Aorta (tissue), 5 donors: ENCODE results near the gene ZNF275. TPM values are rescaled to one million over a fixed set of nuclear protein-coding genes. Genes with fewer than 3 reads are reported as not detected.

Source experiments
- ATAC-seq: fragments of 200-7000 bp; cut with Tn5 transposase; one replicate; pipeline ENCODE4 v1.9.1; 2022; ENCODE audit warnings: moderate library complexity; ENCODE audit not compliant: low FRiP score
- DNase-seq, 2 donors: peaks; one replicate each; pipeline ENCODE4 v3.0.0-alpha.2; 2020
- H3K27ac ChIP-seq, 2 donors: one replicate each; pipeline ENCODE4 v1.5.1; 2013; ENCODE audit warnings: low read length in 2 of 2, mild to moderate bottlenecking in 2 of 2, moderate library complexity in 2 of 2, control low read depth in 1 of 2, inconsistent platforms in 1 of 2, low read depth in 1 of 2
- H3K27me3 ChIP-seq, 2 donors: one replicate each; pipeline ENCODE4 v1.6.1; 2013; ENCODE audit warnings: control low read depth in 1 of 2, low read length in 1 of 2, mild to moderate bottlenecking in 1 of 2, moderate library complexity in 1 of 2; ENCODE audit not compliant: insufficient read depth in 2 of 2, control insufficient read depth in 1 of 2
- H3K36me3 ChIP-seq, 2 donors: one replicate each; pipeline ENCODE4 v1.6.1; 2013; ENCODE audit warnings: control low read depth in 1 of 2, low read length in 1 of 2, mild to moderate bottlenecking in 1 of 2; ENCODE audit not compliant: insufficient read depth in 2 of 2, control insufficient read depth in 1 of 2
- H3K4me1 ChIP-seq, 2 donors: one replicate each; pipeline ENCODE4 v1.6.1; 2013; ENCODE audit warnings: low read length in 2 of 2, control low read depth in 1 of 2, mild to moderate bottlenecking in 1 of 2, moderate library complexity in 1 of 2; ENCODE audit not compliant: insufficient read depth in 2 of 2, control insufficient read depth in 1 of 2
- H3K4me3 ChIP-seq, 2 donors: one replicate each; pipeline ENCODE4 v1.5.1; 2013; ENCODE audit warnings: low read length in 2 of 2, control low read depth in 1 of 2, mild to moderate bottlenecking in 1 of 2
- H3K9me3 ChIP-seq: one replicate; pipeline ENCODE4 v1.6.1; 2013; ENCODE audit warnings: mild to moderate bottlenecking, low read length; ENCODE audit not compliant: control insufficient read depth
- WGBS, 2 donors: extraction: QIAGEN DNeasy Blood & Tissue Kit; methylation state at CpG; one replicate each; pipeline ENCODE4 v1.1.7; 2013; 5-methylcytosine and 5-hydroxymethylcytosine counted together
- intact Hi-C, 2 donors: fragments of 100-400 bp; cut with DNase I; formaldehyde crosslinking; loops; one replicate each; pipeline versions ENCODE4 v1.14.2 to v1.15.0; 2022
- polyA plus RNA-seq, 2 donors: library from polyadenylated mRNA; stranded (reverse); fragments of 200-250 nt; gene quantifications; one replicate each; pipeline ENCODE4 v1.2.3, GENCODE V29; 2013
- total RNA-seq, 2 donors: library from RNA; stranded (reverse); fragmentation: NEBNext Ultra II Directional; extraction: Animal tissue kit (Norgen Biotek cat#: 25700); gene quantifications; one replicate each; pipeline ENCODE4 v1.2.1, GENCODE V29; 2021
- donor health status: healthy with polysubstance abuse.
- donor health status: Bipolar disorder and iron deficiency.
- donor health status: DM: no; HTN: no; CAD: no.
- donor health status: DM: no; HTN: no; CAD: no.
- donor health status: DM: yes; HTN: yes; CAD: no.

Gene ZNF275
- total and polyA plus RNA-seq, 4 donors, result 2.6 to 13.7 (median 7.4) TPM

DNA sequence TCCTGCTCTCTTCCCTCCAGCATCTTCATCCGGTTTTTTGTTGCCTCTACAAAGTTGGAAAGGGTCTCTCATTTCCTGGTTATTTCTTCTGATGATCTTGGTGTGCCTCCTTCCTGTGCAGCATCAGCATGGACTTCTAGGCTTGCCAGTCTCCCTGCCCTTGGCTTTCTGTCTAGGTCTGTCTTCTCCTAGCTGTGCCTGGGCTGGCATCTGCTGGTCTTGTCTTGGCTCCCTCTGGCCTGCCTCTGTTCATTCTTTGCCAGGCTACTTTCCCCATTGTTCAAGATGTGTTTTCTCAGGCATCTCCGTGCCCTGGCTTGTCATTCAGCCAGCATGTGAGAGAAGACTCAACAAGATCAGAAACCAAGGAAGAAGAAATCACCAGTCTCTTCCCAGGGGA, 9.7 kb downstream of the ZNF275 start:
- Histone ChIP-seq H3K4me3 (no peak overlapping the region), H3K4me1 (no peaks in the 10 kb centered on the region), H3K36me3 (no peaks in the 10 kb centered on the region), H3K27ac (no peak overlapping the region), H3K27me3 (no peaks in the 10 kb centered on the region), H3K9me3 (no peaks in the 10 kb centered on the region)
- DNase-seq, result no peak
- intact Hi-C loops, result no loop called here
- ATAC-seq, result no peak
- 71% methylated on average over 2 of the region's 2 CpGs for WGBS, 2 donors

- ATAC-seq (no peak), DNase-seq (no peak)
- Histone ChIP-seq H3K36me3 (peaks cover 0 to 4% of the 10 kb centered on the region in 2 donors), H3K27ac (no peak overlapping the region), H3K4me3 (no peak overlapping the region), H3K9me3 (no peaks in the 10 kb centered on the region), H3K27me3 (no peaks in the 10 kb centered on the region), H3K4me1 (no peaks in the 10 kb centered on the region)
- 95 to 98% methylated on average over 38 of the region's 38 CpGs for WGBS, 2 donors
- intact Hi-C loops, result no loop called here
Measured at GRCh38 chrX:153347530-153347929, 13.6 kb downstream of the ZNF275 start.

DNA sequence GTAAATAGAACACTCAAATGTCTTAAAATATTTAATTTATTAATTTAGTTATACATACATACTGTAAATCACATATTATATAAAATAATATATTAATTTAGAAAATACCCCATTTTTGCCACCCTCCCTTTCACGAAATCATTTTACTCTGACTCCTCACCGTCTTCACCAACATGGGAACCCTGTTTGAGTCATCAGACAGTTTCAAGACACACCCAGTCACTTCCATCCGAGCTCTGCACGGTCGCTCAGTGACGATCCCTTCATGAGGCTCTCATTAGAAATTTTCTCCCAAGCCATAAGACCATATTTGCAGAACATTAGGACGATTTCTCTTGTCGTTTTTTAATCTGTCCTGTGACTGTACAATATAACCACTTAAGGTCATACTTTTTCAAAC, 14.5 kb downstream of the ZNF275 start:
- 84 to 95% methylated on average over 8 of the region's 8 CpGs for WGBS, 2 donors
- H3K36me3 ChIP-seq, result peaks cover 0 to 4% of the 10 kb centered on the region in 2 donors
- ATAC-seq (no peak), DNase-seq (no peak)
- intact Hi-C loops, result no loop called here
- H3K27ac ChIP-seq, result no peak overlapping the region
- H3K9me3 ChIP-seq, result no peaks in the 10 kb centered on the region
- H3K4me3 ChIP-seq, result no peak overlapping the region
- H3K4me1 ChIP-seq, result no peaks in the 10 kb centered on the region
- H3K27me3 ChIP-seq, result no peaks in the 10 kb centered on the region

GRCh38 chrX:153349952-153350351, 16.0 kb downstream of the ZNF275 start:
- H3K27ac ChIP-seq, result no peak overlapping the region
- intact Hi-C loops, result no loop called here
- DNase-seq (no peak), ATAC-seq (no peak)
- H3K27me3 ChIP-seq, result no peaks in the 10 kb centered on the region
- H3K36me3 ChIP-seq, result peaks cover 0 to 4% of the 10 kb centered on the region in 2 donors
- H3K4me1 ChIP-seq, result no peaks in the 10 kb centered on the region
- 86 to 94% methylated on average over 5 of the region's 5 CpGs for WGBS, 2 donors
- no peaks in the 10 kb centered on the region for H3K9me3 ChIP-seq
- no peak overlapping the region for H3K4me3 ChIP-seq

GRCh38 chrX:153351981-153352380, 18.0 kb downstream of the ZNF275 start:
- no peak for ATAC-seq
- Histone ChIP-seq H3K27me3 (no peaks in the 10 kb centered on the region), H3K4me1 (no peaks in the 10 kb centered on the region), H3K36me3 (peaks cover 0 to 4% of the 10 kb centered on the region in 2 donors), H3K4me3 (no peak overlapping the region), H3K27ac (no peak overlapping the region), H3K9me3 (no peaks in the 10 kb centered on the region)
- WGBS, 2 donors, result 83 to 97% methylated on average over 8 of the region's 8 CpGs
- DNase-seq, result no peak
- intact Hi-C loops, result no loop called here

DNA sequence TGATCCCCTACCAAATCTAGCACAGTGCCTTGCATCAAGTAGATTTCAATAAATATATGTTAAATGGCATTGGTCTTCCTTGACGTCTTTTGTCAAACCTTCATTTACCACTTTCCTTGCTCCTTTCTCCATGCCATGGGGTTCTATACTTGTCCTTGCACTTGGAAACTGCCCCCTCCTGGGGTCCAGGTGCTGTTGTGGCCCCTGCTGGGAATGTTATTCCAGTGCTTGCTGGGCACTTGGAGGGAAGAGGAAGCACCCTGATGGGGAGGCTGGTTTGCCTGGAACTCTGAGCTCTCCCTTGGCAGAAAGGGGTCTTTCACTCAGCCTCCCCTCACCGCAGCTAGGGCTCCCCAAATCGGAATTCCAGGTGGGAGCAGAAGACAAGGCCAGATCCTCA, 18.9 kb downstream of the ZNF275 start:
- DNase-seq (no peak), ATAC-seq (no peak)
- Histone ChIP-seq H3K27me3 (no peaks in the 10 kb centered on the region), H3K9me3 (no peaks in the 10 kb centered on the region), H3K4me1 (no peaks in the 10 kb centered on the region), H3K4me3 (no peak overlapping the region), H3K36me3 (peaks cover 0 to 4% of the 10 kb centered on the region in 2 donors), H3K27ac (no peak overlapping the region)
- intact Hi-C loops, result no loop called here
- 69 to 80% methylated on average over 3 of the region's 3 CpGs for WGBS, 2 donors

- Histone ChIP-seq H3K27me3 (no peaks in the 10 kb centered on the region), H3K36me3 (peaks cover 0 to 4% of the 10 kb centered on the region in 2 donors), H3K9me3 (no peaks in the 10 kb centered on the region), H3K27ac (no peak overlapping the region), H3K4me3 (no peak overlapping the region), H3K4me1 (no peaks in the 10 kb centered on the region)
- ATAC-seq (peak; percentile 21), DNase-seq (no peak)
- WGBS, 2 donors, result 69 to 70% methylated on average over 12 of the region's 12 CpGs
- intact Hi-C loops, result no loop called here
Measured at GRCh38 chrX:153353416-153353815, 19.5 kb downstream of the ZNF275 start.

GRCh38 chrX:153357877-153358276, 23.9 kb downstream of the ZNF275 start:
- 95 to 98% methylated on average over 1 of the region's 1 CpG for WGBS, 2 donors
- intact Hi-C loops, result no loop called here

DNA sequence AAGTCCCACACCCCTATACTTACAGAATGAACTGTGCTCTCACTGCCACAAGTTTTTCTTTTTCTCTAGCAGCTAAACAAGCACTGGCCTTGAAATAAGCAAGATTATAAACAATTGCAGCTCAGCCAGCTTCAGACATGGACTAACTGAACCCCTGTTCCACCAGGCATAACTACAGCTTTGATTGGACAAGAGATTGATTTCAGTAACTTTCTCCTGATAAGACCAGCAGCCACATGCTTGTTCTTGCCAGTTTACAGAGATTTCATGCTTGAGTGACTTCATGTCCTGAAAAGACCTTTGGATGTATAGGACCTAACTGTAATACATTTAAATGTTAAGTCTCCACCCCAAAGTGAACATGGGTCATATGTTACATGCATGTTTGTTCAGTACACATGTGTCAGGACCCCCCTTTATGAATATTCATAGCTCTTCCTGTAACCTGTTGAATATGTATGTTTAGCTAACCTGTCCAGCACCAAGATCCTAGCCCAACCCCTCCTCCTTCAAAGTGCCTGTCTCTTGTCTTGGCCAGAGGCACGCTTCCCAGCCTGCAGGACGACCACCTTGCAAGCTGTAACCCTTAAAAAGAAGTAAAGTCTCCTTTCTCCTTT, 27.9 kb downstream of the ZNF275 start:
- Histone ChIP-seq H3K4me1 (no peaks in the 10 kb centered on the region), H3K27ac (no peak overlapping the region), H3K36me3 (no peaks in the 10 kb centered on the region), H3K27me3 (no peaks in the 10 kb centered on the region), H3K9me3 (no peaks in the 10 kb centered on the region), H3K4me3 (no peak overlapping the region)
- DNase-seq, result no peak
- intact Hi-C loops, result no loop called here
- 52 to 66% methylated on average over 2 of the region's 2 CpGs for WGBS, 2 donors
- ATAC-seq, result no peak

More at GRCh38 chrX:153357877-153358276, 23.9 kb downstream of the ZNF275 start:
- ATAC-seq (no peak), DNase-seq (no peak)
- Histone ChIP-seq H3K27ac (no peak overlapping the region), H3K4me3 (no peak overlapping the region), H3K27me3 (no peaks in the 10 kb centered on the region), H3K36me3 (no peaks in the 10 kb centered on the region), H3K4me1 (no peaks in the 10 kb centered on the region), H3K9me3 (no peaks in the 10 kb centered on the region)
